Measurements from ENCODE around the gene CBR3.

CBR3 gene

DNA sequence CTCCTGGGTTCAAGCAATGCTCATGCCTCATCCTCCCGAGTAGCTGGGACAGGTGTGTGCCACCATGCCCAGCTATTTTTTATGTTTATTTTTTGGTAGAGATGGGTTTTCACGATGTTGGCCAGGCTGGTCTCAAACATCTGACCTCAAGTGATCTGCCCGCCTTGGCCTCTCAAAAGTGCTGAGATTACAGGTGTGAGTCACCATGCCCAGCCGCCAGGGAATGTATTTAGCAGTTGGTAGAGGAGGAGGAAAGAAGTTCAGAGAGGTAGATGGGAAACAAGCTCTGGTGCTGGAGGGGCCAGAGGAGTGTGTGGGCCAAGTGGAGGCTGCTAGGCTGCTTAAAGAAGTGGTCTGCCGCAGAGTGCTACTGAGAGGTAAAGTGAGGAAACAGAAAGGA, 27.8 kb downstream of the CBR3 start (continued):
- TF ChIP-seq, protein P1, sequence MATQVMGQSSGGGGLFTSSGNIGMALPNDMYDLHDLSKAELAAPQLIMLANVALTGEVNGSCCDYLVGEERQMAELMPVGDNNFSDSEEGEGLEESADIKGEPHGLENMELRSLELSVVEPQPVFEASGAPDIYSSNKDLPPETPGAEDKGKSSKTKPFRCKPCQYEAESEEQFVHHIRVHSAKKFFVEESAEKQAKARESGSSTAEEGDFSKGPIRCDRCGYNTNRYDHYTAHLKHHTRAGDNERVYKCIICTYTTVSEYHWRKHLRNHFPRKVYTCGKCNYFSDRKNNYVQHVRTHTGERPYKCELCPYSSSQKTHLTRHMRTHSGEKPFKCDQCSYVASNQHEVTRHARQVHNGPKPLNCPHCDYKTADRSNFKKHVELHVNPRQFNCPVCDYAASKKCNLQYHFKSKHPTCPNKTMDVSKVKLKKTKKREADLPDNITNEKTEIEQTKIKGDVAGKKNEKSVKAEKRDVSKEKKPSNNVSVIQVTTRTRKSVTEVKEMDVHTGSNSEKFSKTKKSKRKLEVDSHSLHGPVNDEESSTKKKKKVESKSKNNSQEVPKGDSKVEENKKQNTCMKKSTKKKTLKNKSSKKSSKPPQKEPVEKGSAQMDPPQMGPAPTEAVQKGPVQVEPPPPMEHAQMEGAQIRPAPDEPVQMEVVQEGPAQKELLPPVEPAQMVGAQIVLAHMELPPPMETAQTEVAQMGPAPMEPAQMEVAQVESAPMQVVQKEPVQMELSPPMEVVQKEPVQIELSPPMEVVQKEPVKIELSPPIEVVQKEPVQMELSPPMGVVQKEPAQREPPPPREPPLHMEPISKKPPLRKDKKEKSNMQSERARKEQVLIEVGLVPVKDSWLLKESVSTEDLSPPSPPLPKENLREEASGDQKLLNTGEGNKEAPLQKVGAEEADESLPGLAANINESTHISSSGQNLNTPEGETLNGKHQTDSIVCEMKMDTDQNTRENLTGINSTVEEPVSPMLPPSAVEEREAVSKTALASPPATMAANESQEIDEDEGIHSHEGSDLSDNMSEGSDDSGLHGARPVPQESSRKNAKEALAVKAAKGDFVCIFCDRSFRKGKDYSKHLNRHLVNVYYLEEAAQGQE (tag by site-specific recombination; IDR thresholded peaks at IDR 0.05) = no peak
- TF ChIP-seq ZNF23 (tag by site-specific recombination; IDR thresholded peaks at IDR 0.05; ENCODE audit: borderline replicate concordance) (no peak), ZNF394 (tag by site-specific recombination; IDR thresholded peaks at IDR 0.05; ENCODE audit: borderline replicate concordance) (no peak), ZNF707 (tag by site-specific recombination; IDR thresholded peaks at IDR 0.05) (no peak), ZNF768 (tag by site-specific recombination; IDR thresholded peaks at IDR 0.05) (no peak), ZNF114 (tag by site-specific recombination; IDR thresholded peaks at IDR 0.05) (no peak), ZNF341 (tag by site-specific recombination; IDR thresholded peaks at IDR 0.05; ENCODE audit: low read depth) (no peak), ZNF10 (tag by site-specific recombination; IDR thresholded peaks at IDR 0.05) (no peak), ZNF221 (tag by site-specific recombination; IDR thresholded peaks at IDR 0.05; ENCODE audit: borderline replicate concordance) (no peak), ZNF146 (tag by site-specific recombination; IDR thresholded peaks at IDR 0.05) (no peak)
- TF ChIP-seq, protein P2, sequence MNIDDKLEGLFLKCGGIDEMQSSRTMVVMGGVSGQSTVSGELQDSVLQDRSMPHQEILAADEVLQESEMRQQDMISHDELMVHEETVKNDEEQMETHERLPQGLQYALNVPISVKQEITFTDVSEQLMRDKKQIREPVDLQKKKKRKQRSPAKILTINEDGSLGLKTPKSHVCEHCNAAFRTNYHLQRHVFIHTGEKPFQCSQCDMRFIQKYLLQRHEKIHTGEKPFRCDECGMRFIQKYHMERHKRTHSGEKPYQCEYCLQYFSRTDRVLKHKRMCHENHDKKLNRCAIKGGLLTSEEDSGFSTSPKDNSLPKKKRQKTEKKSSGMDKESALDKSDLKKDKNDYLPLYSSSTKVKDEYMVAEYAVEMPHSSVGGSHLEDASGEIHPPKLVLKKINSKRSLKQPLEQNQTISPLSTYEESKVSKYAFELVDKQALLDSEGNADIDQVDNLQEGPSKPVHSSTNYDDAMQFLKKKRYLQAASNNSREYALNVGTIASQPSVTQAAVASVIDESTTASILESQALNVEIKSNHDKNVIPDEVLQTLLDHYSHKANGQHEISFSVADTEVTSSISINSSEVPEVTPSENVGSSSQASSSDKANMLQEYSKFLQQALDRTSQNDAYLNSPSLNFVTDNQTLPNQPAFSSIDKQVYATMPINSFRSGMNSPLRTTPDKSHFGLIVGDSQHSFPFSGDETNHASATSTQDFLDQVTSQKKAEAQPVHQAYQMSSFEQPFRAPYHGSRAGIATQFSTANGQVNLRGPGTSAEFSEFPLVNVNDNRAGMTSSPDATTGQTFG (tag by site-specific recombination; IDR thresholded peaks at IDR 0.05; ENCODE audit: borderline replicate concordance) = no peak

DNA sequence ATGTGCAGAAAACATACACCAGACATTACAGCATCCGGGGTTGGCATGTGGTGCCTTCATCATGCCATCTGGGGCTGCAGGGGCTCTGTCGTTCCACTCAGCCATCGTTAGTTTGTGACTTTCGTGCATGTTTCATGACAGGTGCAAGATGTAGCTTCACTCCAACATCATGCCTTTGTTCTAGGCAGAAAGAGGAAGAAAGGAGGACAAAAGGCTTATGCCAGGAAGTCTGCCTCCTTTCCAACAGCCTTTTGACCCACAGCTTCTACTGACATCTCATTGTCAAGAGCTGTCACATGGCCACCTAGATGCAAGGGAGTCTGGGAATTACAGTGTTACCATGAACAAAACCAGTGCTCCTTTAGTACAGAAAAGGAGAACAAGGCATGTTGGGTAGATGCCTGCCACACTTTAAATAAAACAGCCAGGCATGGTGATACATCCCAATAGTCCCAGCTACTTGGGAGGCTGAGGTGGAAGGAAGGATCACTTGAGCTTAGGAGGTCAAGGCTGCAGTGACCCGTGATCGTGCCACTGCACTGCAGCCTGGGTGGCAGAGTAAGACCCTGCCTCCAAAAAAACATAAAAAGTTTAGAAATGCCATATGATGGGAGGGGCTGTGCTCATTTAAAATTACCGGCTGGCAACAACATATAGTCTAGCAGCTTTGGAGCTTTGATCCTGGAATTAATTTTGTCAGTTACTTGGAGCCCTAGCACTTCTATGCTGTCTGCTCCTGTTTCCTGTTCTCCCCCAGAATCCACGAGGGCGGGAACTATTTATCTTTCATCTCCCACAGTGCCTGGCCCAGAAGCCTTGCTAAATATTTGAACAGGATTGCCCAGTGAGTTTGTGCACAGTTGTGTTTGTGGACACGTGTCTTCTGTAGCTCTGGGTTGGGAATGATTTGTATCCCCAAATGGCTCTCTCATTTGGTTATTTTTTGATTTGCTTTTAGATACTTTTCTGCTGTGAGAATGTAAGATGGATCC, 29.2 kb downstream of the CBR3 start:
- no peak overlapping the region for H3K27ac ChIP-seq (ENCODE audit: extremely low read depth, low read depth, low read length)
- peaks cover 2 to 9% of the 10 kb centered on the region in 2 experiments; a peak in 2 of 3 replicates for H3K36me3 ChIP-seq (ENCODE audit: control insufficient read depth in 2 of 2, insufficient read depth in 1 of 2, low read length in 2 of 2)
- ChIA-PET POLR2A (interaction anchor here (0.5 to 1.6 kb wide), 6 partner anchors 8 to 156 kb away, joined by 3 to 15 read pairs (median 4); partner anchors contain the start of gene MORC3), CTCF (interaction anchor here (0.7 to 1.7 kb wide), 4 partner anchors 11 to 156 kb away, joined by 3 to 7 read pairs (median 3); partner anchors contain the start of gene MORC3)
- no peak overlapping the region for H3K4me3 ChIP-seq (ENCODE audit: low read depth, low read length)
- H3K9me3 ChIP-seq (ENCODE audit: control insufficient read depth, insufficient read depth, low read depth, low read length) = no peaks in the 10 kb centered on the region
- peaks cover 9% of the 10 kb centered on the region for H3K4me1 ChIP-seq (ENCODE audit: control insufficient read depth, insufficient read depth, low read length)
- TF ChIP-seq ZBTB7A (tag by site-specific recombination; IDR thresholded peaks at IDR 0.05; ENCODE audit: low read depth) = no peak
- TF ChIP-seq ZNF24 (tag by site-specific recombination; IDR thresholded peaks at IDR 0.05) = no peak
- TF ChIP-seq ZNF473 (tag by site-specific recombination; IDR thresholded peaks at IDR 0.05) = no peak
- TF ChIP-seq, protein P3, sequence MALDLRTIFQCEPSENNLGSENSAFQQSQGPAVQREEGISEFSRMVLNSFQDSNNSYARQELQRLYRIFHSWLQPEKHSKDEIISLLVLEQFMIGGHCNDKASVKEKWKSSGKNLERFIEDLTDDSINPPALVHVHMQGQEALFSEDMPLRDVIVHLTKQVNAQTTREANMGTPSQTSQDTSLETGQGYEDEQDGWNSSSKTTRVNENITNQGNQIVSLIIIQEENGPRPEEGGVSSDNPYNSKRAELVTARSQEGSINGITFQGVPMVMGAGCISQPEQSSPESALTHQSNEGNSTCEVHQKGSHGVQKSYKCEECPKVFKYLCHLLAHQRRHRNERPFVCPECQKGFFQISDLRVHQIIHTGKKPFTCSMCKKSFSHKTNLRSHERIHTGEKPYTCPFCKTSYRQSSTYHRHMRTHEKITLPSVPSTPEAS (tag by site-specific recombination; IDR thresholded peaks at IDR 0.05) = no peak
- TF ChIP-seq ZBTB17 (tag by site-specific recombination; IDR thresholded peaks at IDR 0.05) = peak; percentile 93
- no peak for TF ChIP-seq ZNF610 (tag by site-specific recombination; IDR thresholded peaks at IDR 0.05; ENCODE audit: borderline replicate concordance)
- peak; percentile 77 for TF ChIP-seq OSR2 (tag by site-specific recombination; IDR thresholded peaks at IDR 0.05)
- TF ChIP-seq, protein P4, sequence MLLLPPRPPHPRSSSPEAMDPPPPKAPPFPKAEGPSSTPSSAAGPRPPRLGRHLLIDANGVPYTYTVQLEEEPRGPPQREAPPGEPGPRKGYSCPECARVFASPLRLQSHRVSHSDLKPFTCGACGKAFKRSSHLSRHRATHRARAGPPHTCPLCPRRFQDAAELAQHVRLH (tag by site-specific recombination; IDR thresholded peaks at IDR 0.05) = no peak
- TF ChIP-seq, protein P5, sequence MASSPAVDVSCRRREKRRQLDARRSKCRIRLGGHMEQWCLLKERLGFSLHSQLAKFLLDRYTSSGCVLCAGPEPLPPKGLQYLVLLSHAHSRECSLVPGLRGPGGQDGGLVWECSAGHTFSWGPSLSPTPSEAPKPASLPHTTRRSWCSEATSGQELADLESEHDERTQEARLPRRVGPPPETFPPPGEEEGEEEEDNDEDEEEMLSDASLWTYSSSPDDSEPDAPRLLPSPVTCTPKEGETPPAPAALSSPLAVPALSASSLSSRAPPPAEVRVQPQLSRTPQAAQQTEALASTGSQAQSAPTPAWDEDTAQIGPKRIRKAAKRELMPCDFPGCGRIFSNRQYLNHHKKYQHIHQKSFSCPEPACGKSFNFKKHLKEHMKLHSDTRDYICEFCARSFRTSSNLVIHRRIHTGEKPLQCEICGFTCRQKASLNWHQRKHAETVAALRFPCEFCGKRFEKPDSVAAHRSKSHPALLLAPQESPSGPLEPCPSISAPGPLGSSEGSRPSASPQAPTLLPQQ (tag by site-specific recombination; IDR thresholded peaks at IDR 0.05) = no peak
- TF ChIP-seq ZNF701 (tag by site-specific recombination; IDR thresholded peaks at IDR 0.05) = no peak
- no peak for TF ChIP-seq ZNF133 (tag by site-specific recombination; IDR thresholded peaks at IDR 0.05)
- TF ChIP-seq ZNF311 (tag by site-specific recombination; IDR thresholded peaks at IDR 0.05; ENCODE audit: borderline replicate concordance) = no peak
- TF ChIP-seq ZFHX2 (tag by site-specific recombination; conservative IDR thresholded peaks at IDR 0.05) = 0 out of 2 replicates have a peak, but pooled peaks have one; percentile 9
- TF ChIP-seq ZNF341 (tag by site-specific recombination; IDR thresholded peaks at IDR 0.05; ENCODE audit: low read depth) = no peak
- no peak for TF ChIP-seq ZBTB20 (tag by site-specific recombination; IDR thresholded peaks at IDR 0.05)
- TF ChIP-seq ZNF624 (tag by site-specific recombination; IDR thresholded peaks at IDR 0.05) = no peak
- no peak for TF ChIP-seq GLI2 (tag by site-specific recombination; IDR thresholded peaks at IDR 0.05; ENCODE audit: borderline replicate concordance, low read depth)
